AG08395 (cell line): ENCODE data around the gene ITGB7.
A peak's percentile ranks its signal among the peaks of the same experiment; 100 is the strongest.

ENCODE experiments used
- DNase-seq: peaks from one replicate; pipeline ENCODE4 v3.0.0; 2012; ENCODE audit warnings: mixed read lengths, low spot score

ITGB7 gene

GRCh38 chr12:53145383-53146260, 61.4 kb downstream of the ITGB7 start:
- DNase-seq, result peak; percentile 30

GRCh38 chr12:53143355-53143754, 63.7 kb downstream of the ITGB7 start:
- no peak for DNase-seq
